Inflammatory macrophage (primary cell): ENCODE data around the gene TMEM235.
A peak's percentile ranks its signal among the peaks of the same experiment; 100 is the strongest.
"Not testable (repeated sequence)": the region's sequence is repeated elsewhere in the genome, so short reads cannot be mapped to it uniquely, and the experiment has no call there.

ENCODE experiments used
- DNase-seq, 2 donors: peaks; one replicate each; pipeline ENCODE4 v3.0.0-alpha.2; 2020 to 2022

The TMEM235 gene

GRCh38 chr17:78219396-78220150, 11.9 kb upstream of the TMEM235 start:
- no peak for DNase-seq

- DNase-seq: no peak
Measured at GRCh38 chr17:78223061-78223460, 8.4 kb upstream of the TMEM235 start.

- no peak for DNase-seq
Measured at GRCh38 chr17:78223765-78224164, 7.7 kb upstream of the TMEM235 start.

GRCh38 chr17:78224231-78225087, 7.0 kb upstream of the TMEM235 start:
- no peak for DNase-seq

- DNase-seq: no peak
Measured at GRCh38 chr17:78225088-78225865, 6.2 kb upstream of the TMEM235 start.

- DNase-seq: no peak
Measured at GRCh38 chr17:78226055-78226758, 5.2 kb upstream of the TMEM235 start.

GRCh38 chr17:78226759-78227454, 4.5 kb upstream of the TMEM235 start:
- peak; percentile 73 to 86 for DNase-seq

GRCh38 chr17:78227455-78227916, 3.9 kb upstream of the TMEM235 start:
- DNase-seq: peak; percentile 84 to 95

- peak in 1 of 2 donors; percentile 65 for DNase-seq
Measured at GRCh38 chr17:78228176-78228575, 3.3 kb upstream of the TMEM235 start.

- DNase-seq: no peak
Measured at GRCh38 chr17:78230252-78230962, 1.0 kb upstream of the TMEM235 start.

- peak in 1 of 2 donors; percentile 34 for DNase-seq
Measured at GRCh38 chr17:78231991-78232858, 794 bp downstream of the TMEM235 start.

GRCh38 chr17:78232859-78233173, 1.4 kb downstream of the TMEM235 start:
- DNase-seq: peak; percentile 47 to 83

- no peak for DNase-seq
Measured at GRCh38 chr17:78233678-78234077, 2.2 kb downstream of the TMEM235 start.

- no peak for DNase-seq
Measured at GRCh38 chr17:78234261-78234865, 2.9 kb downstream of the TMEM235 start.

GRCh38 chr17:78235022-78235421, 3.6 kb downstream of the TMEM235 start:
- not testable (repeated sequence) for DNase-seq

GRCh38 chr17:78235885-78236284, 4.5 kb downstream of the TMEM235 start:
- DNase-seq: no peak

- DNase-seq: no peak
Measured at GRCh38 chr17:78236362-78237127, 5.1 kb downstream of the TMEM235 start.

GRCh38 chr17:78237401-78238012, 6.1 kb downstream of the TMEM235 start:
- DNase-seq: no peak
